RWPE1 (cell line): ENCODE measurements around the gene FOXP1.

ENCODE experiments used
- CTCF ChIA-PET: fragments of 350-600 bp; sonication (Branson Sonifier 250); formaldehyde crosslinking; extraction: SDS; loops from one replicate; lab custom pipeline; 2021; lab: Yijun Ruan, JAX
- POLR2A ChIA-PET: fragments of 400-600 bp; formaldehyde crosslinking; extraction: SDS; loops from one replicate; lab custom pipeline; 2020; ENCODE audit warnings: antibody characterized with exemption; ENCODE audit not compliant: low non-redundant PET; lab: Yijun Ruan, JAX
- DNase-seq: peaks from one replicate; pipeline ENCODE4 v3.0.0; 2012; ENCODE audit warnings: low spot score
- H3K27ac ChIP-seq: fragments of 450-650 bp; 2 replicates; pipeline ENCODE4 v1.5.1; 2017
- CTCF ChIP-seq: fragments of 450-650 bp; conservative IDR thresholded peaks from 2 replicates; pipeline ENCODE4 v1.5.1; 2017; ENCODE audit warnings: low read depth, mild to moderate bottlenecking

Gene FOXP1

GRCh38 chr3:71580636-71581456, 2.7 kb downstream of the FOXP1 start:
- peak overlapping the region; percentile 97 for H3K27ac ChIP-seq
- DNase-seq, result no peak
- POLR2A ChIA-PET, result no interaction called here
- no peak for TF ChIP-seq CTCF
- CTCF ChIA-PET, result no interaction called here

GRCh38 chr3:71579935-71580406, 3.6 kb downstream of the FOXP1 start:
- no peak for DNase-seq
- peak overlapping the region; percentile 48; the same call in 1 of the 2 replicates for H3K27ac ChIP-seq
- CTCF ChIA-PET, result no interaction called here
- TF ChIP-seq CTCF, result no peak
- POLR2A ChIA-PET, result no interaction called here

- TF ChIP-seq CTCF, result no peak
- ChIA-PET CTCF (no interaction called here), POLR2A (no interaction called here)
- DNase-seq, result no peak
- peak overlapping the region; percentile 48; the same call in 1 of the 2 replicates for H3K27ac ChIP-seq
Observed at GRCh38 chr3:71579326-71579934, 4.1 kb downstream of the FOXP1 start.

- ChIA-PET CTCF (interaction anchor here (0.6 to 0.7 kb wide), 2 partner anchors 87 to 838 kb away, joined by 3 to 5 read pairs; no protein-coding TSS in a partner anchor), POLR2A (no interaction called here)
- TF ChIP-seq CTCF, result no peak
- DNase-seq, result no peak
- H3K27ac ChIP-seq, result no peak overlapping the region
Observed at GRCh38 chr3:71578054-71578751, 5.3 kb downstream of the FOXP1 start.

GRCh38 chr3:71577011-71577410, 6.5 kb downstream of the FOXP1 start:
- ChIA-PET POLR2A (no interaction called here), CTCF (no interaction called here)
- no peak for DNase-seq
- TF ChIP-seq CTCF, result no peak
- H3K27ac ChIP-seq, result no peak overlapping the region

- POLR2A ChIA-PET, result no interaction called here
- CTCF ChIA-PET, result no interaction called here
- DNase-seq, result no peak
- no peak overlapping the region for H3K27ac ChIP-seq
- TF ChIP-seq CTCF, result no peak
Observed at GRCh38 chr3:71575433-71575832, 8.1 kb downstream of the FOXP1 start.
